ENCODE measurements around the gene TBKBP1.

The TBKBP1 gene

GRCh38 chr17:47751471-47751870, 57.5 kb downstream of the TBKBP1 start:
- no peak for DNase-seq (ENCODE audit: low read depth)
- H3K4me3 ChIP-seq (ENCODE audit: low read depth, low read length), result no peak overlapping the region
- TF ChIP-seq, protein P1, sequence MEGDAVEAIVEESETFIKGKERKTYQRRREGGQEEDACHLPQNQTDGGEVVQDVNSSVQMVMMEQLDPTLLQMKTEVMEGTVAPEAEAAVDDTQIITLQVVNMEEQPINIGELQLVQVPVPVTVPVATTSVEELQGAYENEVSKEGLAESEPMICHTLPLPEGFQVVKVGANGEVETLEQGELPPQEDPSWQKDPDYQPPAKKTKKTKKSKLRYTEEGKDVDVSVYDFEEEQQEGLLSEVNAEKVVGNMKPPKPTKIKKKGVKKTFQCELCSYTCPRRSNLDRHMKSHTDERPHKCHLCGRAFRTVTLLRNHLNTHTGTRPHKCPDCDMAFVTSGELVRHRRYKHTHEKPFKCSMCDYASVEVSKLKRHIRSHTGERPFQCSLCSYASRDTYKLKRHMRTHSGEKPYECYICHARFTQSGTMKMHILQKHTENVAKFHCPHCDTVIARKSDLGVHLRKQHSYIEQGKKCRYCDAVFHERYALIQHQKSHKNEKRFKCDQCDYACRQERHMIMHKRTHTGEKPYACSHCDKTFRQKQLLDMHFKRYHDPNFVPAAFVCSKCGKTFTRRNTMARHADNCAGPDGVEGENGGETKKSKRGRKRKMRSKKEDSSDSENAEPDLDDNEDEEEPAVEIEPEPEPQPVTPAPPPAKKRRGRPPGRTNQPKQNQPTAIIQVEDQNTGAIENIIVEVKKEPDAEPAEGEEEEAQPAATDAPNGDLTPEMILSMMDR (IDR thresholded peaks at IDR 0.05; ENCODE audit: control insufficient read depth, extremely low read depth, insufficient read depth), result no peak

GRCh38 chr17:47757386-47757785, 63.4 kb downstream of the TBKBP1 start:
- DNase-seq (ENCODE audit: low read depth), result no peak
- no peak overlapping the region for H3K4me3 ChIP-seq (ENCODE audit: low read depth, low read length)
- TF ChIP-seq, protein P1 (IDR thresholded peaks at IDR 0.05; ENCODE audit: control insufficient read depth, extremely low read depth, insufficient read depth), result no peak

DNA sequence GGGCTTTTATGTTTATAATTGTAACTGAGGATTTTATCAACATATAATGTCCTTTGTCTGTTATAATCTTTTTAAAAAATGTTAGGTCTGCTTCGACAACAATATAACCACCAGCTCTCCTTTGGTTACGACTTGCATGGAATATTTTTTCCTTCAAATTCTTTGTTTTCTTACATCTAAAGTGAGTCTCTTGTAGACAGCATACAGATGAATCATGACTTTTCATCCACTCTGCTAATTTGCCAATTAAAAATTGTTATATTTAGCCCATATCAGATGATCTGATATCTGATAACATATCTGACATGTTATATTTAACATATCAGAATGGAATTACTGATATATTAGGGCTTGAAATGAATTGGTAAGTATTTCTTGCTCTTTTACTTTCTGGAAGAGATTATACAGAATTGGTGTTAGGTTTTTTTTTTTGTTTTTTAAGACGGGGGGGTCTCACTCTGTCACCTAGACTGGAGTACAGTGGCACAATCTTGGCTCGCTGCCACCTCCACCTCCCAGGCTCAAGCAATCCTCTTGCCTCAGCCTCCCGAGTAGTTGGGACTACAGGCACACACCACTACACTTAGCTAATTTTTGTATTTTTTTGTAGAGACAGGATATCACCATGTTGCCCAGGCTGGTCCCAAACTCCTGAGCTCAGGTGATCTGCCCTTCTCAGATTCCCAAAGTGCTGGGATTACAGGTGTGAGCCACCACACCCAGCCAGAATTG, 66.6 kb downstream of the TBKBP1 start:
- TF ChIP-seq, protein P1 (IDR thresholded peaks at IDR 0.05; ENCODE audit: control insufficient read depth, extremely low read depth, insufficient read depth), result no peak
- DNase-seq (ENCODE audit: low read depth), result no peak
- H3K4me3 ChIP-seq (ENCODE audit: low read depth, low read length), result no peak overlapping the region

Measured in LNCaP clone FGC (cell line).